ENCODE results near the gene WDR77.
A peak's percentile ranks its signal among the peaks of the same experiment; 100 is the strongest.

The WDR77 gene

DNA sequence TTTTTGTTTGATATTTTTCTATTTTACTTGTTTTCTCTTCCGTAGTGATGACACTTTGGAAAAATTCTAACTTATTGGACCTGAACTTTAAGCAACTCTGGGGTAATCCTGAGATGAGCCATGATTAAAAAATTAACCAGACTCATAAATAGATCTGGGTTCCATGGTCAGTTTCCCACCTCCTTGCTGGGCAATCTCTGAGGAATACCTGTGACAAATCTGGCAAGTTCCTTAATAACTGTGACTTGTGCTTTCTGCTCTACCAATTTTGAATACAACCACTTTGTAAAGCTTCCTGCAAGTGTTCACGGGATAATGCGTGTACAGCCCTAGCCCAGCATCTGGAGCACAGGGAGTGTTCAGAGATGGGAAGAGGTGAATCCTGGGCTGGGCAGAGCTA lies 24.8 kb downstream of the WDR77 start:
- DNase-seq = no peak

GRCh38 chr1:111422546-111423391 lies 26.3 kb downstream of the WDR77 start:
- no peak for DNase-seq

GRCh38 chr1:111420377-111420776 lies 28.7 kb downstream of the WDR77 start:
- DNase-seq = no peak

DNA sequence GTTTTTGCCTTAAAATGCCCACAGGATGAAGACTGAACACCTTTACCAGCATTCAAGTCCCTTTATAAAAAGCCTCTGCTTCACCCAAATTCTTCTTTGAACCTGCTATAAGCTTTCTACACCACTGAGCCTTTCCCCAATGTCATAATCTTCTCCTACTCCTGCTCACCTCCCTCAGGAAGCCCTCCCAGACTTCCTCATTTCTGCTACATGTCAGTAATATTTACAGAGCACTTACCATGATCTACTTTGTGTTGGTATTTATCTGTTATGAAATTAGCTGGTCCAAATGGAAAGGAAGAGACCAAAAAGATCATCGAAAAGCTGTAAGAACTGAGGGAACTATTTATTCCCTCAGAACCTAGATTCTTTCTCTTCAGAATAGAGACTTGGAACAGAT lies 30.0 kb downstream of the WDR77 start:
- no peak for DNase-seq

DNA sequence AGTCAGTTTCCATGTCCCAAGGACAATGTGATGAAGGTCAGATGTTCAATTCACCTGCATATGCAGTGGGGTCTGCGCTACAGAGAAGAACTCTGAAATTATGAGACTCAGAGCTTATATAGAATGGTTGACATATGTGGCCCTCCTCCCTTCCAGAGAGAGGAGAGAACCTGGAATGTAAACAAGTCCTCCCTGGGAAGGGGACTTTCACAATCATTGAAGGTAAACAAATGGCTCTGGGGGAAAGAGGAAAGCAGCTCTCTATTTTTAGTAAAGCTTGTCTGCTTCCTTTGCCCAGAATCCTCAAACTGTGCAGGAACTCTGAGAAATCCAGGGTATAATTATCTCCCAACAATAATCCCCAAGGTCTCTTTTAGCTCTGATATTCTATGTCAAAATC lies 31.3 kb downstream of the WDR77 start:
- no peak for DNase-seq

DNA sequence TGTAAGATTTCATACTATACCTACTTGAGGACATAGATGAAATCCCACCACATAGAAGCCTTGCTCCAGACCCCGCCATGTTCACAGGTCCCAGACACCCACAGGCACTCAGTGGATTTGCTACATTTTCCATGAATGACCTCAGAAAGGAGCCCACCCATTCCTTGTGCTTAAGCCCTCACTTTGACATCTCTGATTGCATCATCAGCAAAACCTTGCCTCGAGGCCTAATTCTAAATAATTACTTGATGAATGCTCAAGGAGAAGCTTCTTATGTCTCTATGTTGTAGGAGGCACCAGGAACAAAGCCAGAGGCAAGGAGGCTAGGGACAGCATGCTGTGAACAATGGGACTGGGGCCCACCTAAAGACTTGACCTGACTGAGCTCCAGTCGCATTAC lies 33.6 kb downstream of the WDR77 start:
- no peak for DNase-seq

GRCh38 chr1:111414756-111415155 lies 34.3 kb downstream of the WDR77 start:
- no peak for DNase-seq

- DNase-seq = no peak
Observed at GRCh38 chr1:111412839-111413238, 36.2 kb downstream of the WDR77 start.

- DNase-seq = no peak
Observed at GRCh38 chr1:111407301-111407700, 41.8 kb downstream of the WDR77 start.

DNA sequence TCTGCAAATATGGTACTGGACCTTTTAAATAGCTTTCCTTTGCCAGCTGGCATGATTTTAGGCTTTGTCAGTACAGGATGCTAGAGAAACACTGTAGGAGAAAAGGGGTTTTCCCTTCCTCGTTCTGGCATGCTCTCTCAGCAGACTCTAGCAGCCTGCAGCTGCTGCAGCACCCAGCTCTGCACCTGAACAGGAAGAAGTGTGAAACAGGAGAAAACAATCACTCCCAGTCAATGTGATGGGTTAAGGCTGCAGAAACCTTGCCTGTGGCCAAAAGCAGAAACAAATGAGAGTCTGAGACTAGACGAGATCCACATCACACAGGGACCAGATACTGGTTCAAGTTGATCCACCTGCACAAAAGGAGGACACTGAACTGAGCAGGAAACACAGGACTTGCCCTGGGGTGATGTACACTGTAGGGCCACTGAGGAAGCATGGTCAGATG lies 42.7 kb downstream of the WDR77 start:
- no peak for DNase-seq

- DNase-seq = no peak
Observed at GRCh38 chr1:111404588-111404987, 44.5 kb downstream of the WDR77 start.

- DNase-seq = no peak
Observed at GRCh38 chr1:111402083-111402482, 47.0 kb downstream of the WDR77 start.

DNA sequence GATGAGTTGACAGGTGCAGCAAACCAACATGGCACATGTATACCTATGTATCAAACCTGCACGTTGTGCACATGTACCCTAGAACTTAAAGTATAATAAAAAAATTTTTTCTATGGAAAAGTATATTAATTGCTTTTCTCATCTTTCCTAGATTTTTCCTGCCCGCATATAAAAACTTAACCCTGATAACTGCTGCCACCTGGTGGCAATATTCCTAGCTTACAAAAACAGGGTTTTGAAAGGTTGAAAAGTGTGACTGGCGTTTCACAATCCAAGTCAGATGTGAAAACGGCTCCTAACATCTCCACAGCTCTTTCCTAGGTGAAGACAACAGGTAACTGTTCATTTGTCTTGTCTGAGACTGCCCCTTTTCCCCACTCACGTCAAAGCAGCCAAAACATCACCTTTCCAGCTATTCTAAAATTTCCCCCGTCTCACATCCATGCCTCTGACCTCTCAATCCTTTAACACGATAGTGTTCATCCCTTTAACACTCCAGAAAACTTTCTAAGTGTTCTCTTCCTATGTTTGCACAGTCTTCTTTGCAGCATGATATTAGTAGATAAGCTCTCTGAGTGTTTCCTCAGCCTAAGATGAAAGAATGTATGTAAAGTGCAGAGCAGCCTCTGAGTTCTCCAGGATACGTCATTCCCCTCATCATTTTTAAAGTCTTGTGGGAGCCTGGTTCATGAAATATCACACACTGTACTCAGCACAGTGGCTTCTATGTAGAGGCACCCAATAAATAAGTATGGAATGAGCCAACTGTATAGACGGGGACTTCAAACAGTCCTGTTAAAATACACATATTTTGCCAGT lies 49.1 kb downstream of the WDR77 start:
- peak; percentile 37 for DNase-seq

- DNase-seq = no peak
Observed at GRCh38 chr1:111392460-111392945, 56.6 kb downstream of the WDR77 start.

GRCh38 chr1:111392042-111392441 lies 57.0 kb downstream of the WDR77 start:
- no peak for DNase-seq

Data from NCI-H2171 (cell line).